Stimulated activated CD8-positive, alpha-beta memory T cell treated with anti-CD3 and anti-CD28 coated beads, Interleukin-7, amount 100 ng/mL, for 1 hour (primary cell): ENCODE measurements around the gene CACNA1C.

Experiments used
- DNase-seq, 2 donors: peaks; one replicate each; pipeline ENCODE4 v3.0.0-alpha.2; 2020; ENCODE audit warnings: low read depth in 2 of 2

Gene CACNA1C

GRCh38 chr12:2140858-2141519 lies 88.2 kb downstream of the CACNA1C start:
- DNase-seq = no peak

GRCh38 chr12:2142068-2142467 lies 89.3 kb downstream of the CACNA1C start:
- DNase-seq = no peak

GRCh38 chr12:2144951-2145350 lies 92.2 kb downstream of the CACNA1C start:
- no peak for DNase-seq

- no peak for DNase-seq
Measured at GRCh38 chr12:2145433-2145998, 92.7 kb downstream of the CACNA1C start.

- no peak for DNase-seq
Measured at GRCh38 chr12:2147335-2147734, 94.5 kb downstream of the CACNA1C start.

- no peak for DNase-seq
Measured at GRCh38 chr12:2149091-2149490, 96.3 kb downstream of the CACNA1C start.

- no peak for DNase-seq
Measured at GRCh38 chr12:2150833-2151232, 98.0 kb downstream of the CACNA1C start.

- DNase-seq = no peak
Measured at GRCh38 chr12:2151391-2151790, 98.6 kb downstream of the CACNA1C start.

GRCh38 chr12:2152134-2152533 lies 99.3 kb downstream of the CACNA1C start:
- no peak for DNase-seq

GRCh38 chr12:2154050-2154449 lies 101.3 kb downstream of the CACNA1C start:
- no peak for DNase-seq

- DNase-seq = no peak
Measured at GRCh38 chr12:2154521-2154920, 101.7 kb downstream of the CACNA1C start.

GRCh38 chr12:2156333-2156732 lies 103.5 kb downstream of the CACNA1C start:
- DNase-seq = no peak

- no peak for DNase-seq
Measured at GRCh38 chr12:2160043-2160442, 107.3 kb downstream of the CACNA1C start.

- no peak for DNase-seq
Measured at GRCh38 chr12:2161473-2161872, 108.7 kb downstream of the CACNA1C start.

- DNase-seq = no peak
Measured at GRCh38 chr12:2163177-2163941, 110.6 kb downstream of the CACNA1C start.

GRCh38 chr12:2165021-2165420 lies 112.2 kb downstream of the CACNA1C start:
- no peak for DNase-seq

GRCh38 chr12:2165927-2166326 lies 113.1 kb downstream of the CACNA1C start:
- no peak for DNase-seq

GRCh38 chr12:2166696-2167095 lies 113.9 kb downstream of the CACNA1C start:
- no peak for DNase-seq

GRCh38 chr12:2167231-2167630 lies 114.4 kb downstream of the CACNA1C start:
- DNase-seq = no peak

GRCh38 chr12:2168808-2169207 lies 116.0 kb downstream of the CACNA1C start:
- no peak for DNase-seq

GRCh38 chr12:2169489-2169888 lies 116.7 kb downstream of the CACNA1C start:
- no peak for DNase-seq

GRCh38 chr12:2169940-2170339 lies 117.2 kb downstream of the CACNA1C start:
- DNase-seq = no peak

GRCh38 chr12:2170376-2170775 lies 117.6 kb downstream of the CACNA1C start:
- DNase-seq = no peak
